Measurements from ENCODE around the gene FOXS1.

The FOXS1 gene

GRCh38 chr20:31840906-31841816 lies 4.2 kb downstream of the FOXS1 start:
- Histone ChIP-seq H2BK12ac (ENCODE audit: low read length) (no peak overlapping the region), H3K79me1 (ENCODE audit: low read length) (no peaks in the 10 kb centered on the region), H3K18ac (ENCODE audit: low read length) (no peak overlapping the region), H3K4me3 (ENCODE audit: low read depth, low read length) (no peak overlapping the region), H3K27me3 (ENCODE audit: insufficient read depth, low read length) (no peaks in the 10 kb centered on the region), H3K4me2 (ENCODE audit: low read length) (no peak overlapping the region), H2BK5ac (ENCODE audit: low read depth, low read length, poor library complexity) (no peak overlapping the region), H3K79me2 (ENCODE audit: control insufficient read depth, insufficient read depth, low read length, poor library complexity) (no peaks in the 10 kb centered on the region), H3K14ac (ENCODE audit: low read length) (no peak overlapping the region), H3K9me3 (ENCODE audit: insufficient read depth, low read depth, low read length) (no peaks in the 10 kb centered on the region), H2AFZ (ENCODE audit: insufficient read depth, low read length, poor library complexity) (no peak overlapping the region), H2AK5ac (ENCODE audit: low read length) (no peak overlapping the region), H4K91ac (ENCODE audit: low read depth, low read length) (peak overlapping the region; percentile 17), H4K8ac (ENCODE audit: low read depth, low read length) (no peak overlapping the region), H4K12ac (ENCODE audit: low read depth, low read length) (no peak overlapping the region), H2BK120ac (ENCODE audit: insufficient read depth, low read length, poor library complexity) (no peak overlapping the region), H3K9ac (ENCODE audit: low read length) (no peak overlapping the region), H3K23ac (ENCODE audit: low read length) (no peak overlapping the region), H3K36me3 (ENCODE audit: control insufficient read depth in 1 of 2, insufficient read depth in 2 of 2, low read length in 2 of 2) (no peaks in the 10 kb centered on the region), H3K4me1 (ENCODE audit: control insufficient read depth in 1 of 2, insufficient read depth in 2 of 2, low read length in 2 of 2) (peaks cover 26 to 43% of the 10 kb centered on the region in 2 experiments), H3K4ac (ENCODE audit: low read depth, low read length) (no peak overlapping the region), H3K27ac (ENCODE audit: low read depth, low read length) (no peak overlapping the region)
- no peak for DNase-seq
- WGBS (ENCODE audit: extremely low coverage, insufficient coverage, insufficient read length) = no CpG with 5 or more reads among the region's 15 CpGs

GRCh38 chr20:31839782-31840487 lies 5.5 kb downstream of the FOXS1 start:
- H3K23ac ChIP-seq (ENCODE audit: low read length) = no peak overlapping the region
- no peak overlapping the region for H3K4ac ChIP-seq (ENCODE audit: low read depth, low read length)
- H3K4me3 ChIP-seq (ENCODE audit: low read depth, low read length) = no peak overlapping the region
- no peak overlapping the region for H2AK5ac ChIP-seq (ENCODE audit: low read length)
- H4K91ac ChIP-seq (ENCODE audit: low read depth, low read length) = no peak overlapping the region
- H3K27ac ChIP-seq (ENCODE audit: low read depth, low read length) = no peak overlapping the region
- no peak overlapping the region for H3K18ac ChIP-seq (ENCODE audit: low read length)
- no peaks in the 10 kb centered on the region for H3K79me2 ChIP-seq (ENCODE audit: control insufficient read depth, insufficient read depth, low read length, poor library complexity)
- no peak overlapping the region for H3K9ac ChIP-seq (ENCODE audit: low read length)
- WGBS (ENCODE audit: extremely low coverage, insufficient coverage, insufficient read length) = no CpG with 5 or more reads among the region's 5 CpGs
- H4K12ac ChIP-seq (ENCODE audit: low read depth, low read length) = no peak overlapping the region
- no peaks in the 10 kb centered on the region for H3K27me3 ChIP-seq (ENCODE audit: insufficient read depth, low read length)
- peaks cover 32 to 46% of the 10 kb centered on the region in 2 experiments for H3K4me1 ChIP-seq (ENCODE audit: control insufficient read depth in 1 of 2, insufficient read depth in 2 of 2, low read length in 2 of 2)
- no peak for DNase-seq
- H3K79me1 ChIP-seq (ENCODE audit: low read length) = no peaks in the 10 kb centered on the region
- no peak overlapping the region for H3K4me2 ChIP-seq (ENCODE audit: low read length)
- no peaks in the 10 kb centered on the region for H3K9me3 ChIP-seq (ENCODE audit: insufficient read depth, low read depth, low read length)
- no peak overlapping the region for H2BK120ac ChIP-seq (ENCODE audit: insufficient read depth, low read length, poor library complexity)
- H2AFZ ChIP-seq (ENCODE audit: insufficient read depth, low read length, poor library complexity) = no peak overlapping the region
- no peaks in the 10 kb centered on the region for H3K36me3 ChIP-seq (ENCODE audit: control insufficient read depth in 1 of 2, insufficient read depth in 2 of 2, low read length in 2 of 2)
- H4K8ac ChIP-seq (ENCODE audit: low read depth, low read length) = no peak overlapping the region
- H2BK12ac ChIP-seq (ENCODE audit: low read length) = no peak overlapping the region
- no peak overlapping the region for H2BK5ac ChIP-seq (ENCODE audit: low read depth, low read length, poor library complexity)
- H3K14ac ChIP-seq (ENCODE audit: low read length) = no peak overlapping the region

- peaks cover 32 to 46% of the 10 kb centered on the region in 2 experiments for H3K4me1 ChIP-seq (ENCODE audit: control insufficient read depth in 1 of 2, insufficient read depth in 2 of 2, low read length in 2 of 2)
- DNase-seq = no peak
- no peak overlapping the region for H4K8ac ChIP-seq (ENCODE audit: low read depth, low read length)
- H2AK5ac ChIP-seq (ENCODE audit: low read length) = no peak overlapping the region
- no peak overlapping the region for H2BK12ac ChIP-seq (ENCODE audit: low read length)
- no peaks in the 10 kb centered on the region for H3K79me2 ChIP-seq (ENCODE audit: control insufficient read depth, insufficient read depth, low read length, poor library complexity)
- no peaks in the 10 kb centered on the region for H3K9me3 ChIP-seq (ENCODE audit: insufficient read depth, low read depth, low read length)
- no peak overlapping the region for H4K12ac ChIP-seq (ENCODE audit: low read depth, low read length)
- H3K4ac ChIP-seq (ENCODE audit: low read depth, low read length) = no peak overlapping the region
- WGBS (ENCODE audit: extremely low coverage, insufficient coverage, insufficient read length) = no CpG with 5 or more reads among the region's 9 CpGs
- no peaks in the 10 kb centered on the region for H3K79me1 ChIP-seq (ENCODE audit: low read length)
- no peak overlapping the region for H3K18ac ChIP-seq (ENCODE audit: low read length)
- H3K9ac ChIP-seq (ENCODE audit: low read length) = no peak overlapping the region
- no peak overlapping the region for H3K4me2 ChIP-seq (ENCODE audit: low read length)
- no peak overlapping the region for H2AFZ ChIP-seq (ENCODE audit: insufficient read depth, low read length, poor library complexity)
- H4K91ac ChIP-seq (ENCODE audit: low read depth, low read length) = no peak overlapping the region
- H2BK5ac ChIP-seq (ENCODE audit: low read depth, low read length, poor library complexity) = no peak overlapping the region
- no peak overlapping the region for H2BK120ac ChIP-seq (ENCODE audit: insufficient read depth, low read length, poor library complexity)
- H3K23ac ChIP-seq (ENCODE audit: low read length) = no peak overlapping the region
- H3K27me3 ChIP-seq (ENCODE audit: insufficient read depth, low read length) = no peaks in the 10 kb centered on the region
- no peak overlapping the region for H3K14ac ChIP-seq (ENCODE audit: low read length)
- H3K36me3 ChIP-seq (ENCODE audit: control insufficient read depth in 1 of 2, insufficient read depth in 2 of 2, low read length in 2 of 2) = no peaks in the 10 kb centered on the region
- H3K27ac ChIP-seq (ENCODE audit: low read depth, low read length) = no peak overlapping the region
- H3K4me3 ChIP-seq (ENCODE audit: low read depth, low read length) = no peak overlapping the region
Measured at GRCh38 chr20:31838646-31839292, 6.6 kb downstream of the FOXS1 start.

GRCh38 chr20:31837896-31838397 lies 7.5 kb downstream of the FOXS1 start:
- DNase-seq = no peak
- no peak overlapping the region for H3K4me2 ChIP-seq (ENCODE audit: low read length)
- no peak overlapping the region for H2AFZ ChIP-seq (ENCODE audit: insufficient read depth, low read length, poor library complexity)
- no peak overlapping the region for H3K14ac ChIP-seq (ENCODE audit: low read length)
- no peaks in the 10 kb centered on the region for H3K79me1 ChIP-seq (ENCODE audit: low read length)
- no peak overlapping the region for H4K12ac ChIP-seq (ENCODE audit: low read depth, low read length)
- H3K4me3 ChIP-seq (ENCODE audit: low read depth, low read length) = no peak overlapping the region
- H3K9me3 ChIP-seq (ENCODE audit: insufficient read depth, low read depth, low read length) = no peaks in the 10 kb centered on the region
- no peak overlapping the region for H3K18ac ChIP-seq (ENCODE audit: low read length)
- H3K27me3 ChIP-seq (ENCODE audit: insufficient read depth, low read length) = no peaks in the 10 kb centered on the region
- no peak overlapping the region for H4K91ac ChIP-seq (ENCODE audit: low read depth, low read length)
- H3K23ac ChIP-seq (ENCODE audit: low read length) = no peak overlapping the region
- H2BK120ac ChIP-seq (ENCODE audit: insufficient read depth, low read length, poor library complexity) = no peak overlapping the region
- no CpG with 5 or more reads among the region's 3 CpGs for WGBS (ENCODE audit: extremely low coverage, insufficient coverage, insufficient read length)
- H2BK12ac ChIP-seq (ENCODE audit: low read length) = no peak overlapping the region
- no peaks in the 10 kb centered on the region for H3K36me3 ChIP-seq (ENCODE audit: control insufficient read depth in 1 of 2, insufficient read depth in 2 of 2, low read length in 2 of 2)
- H3K4ac ChIP-seq (ENCODE audit: low read depth, low read length) = no peak overlapping the region
- H3K9ac ChIP-seq (ENCODE audit: low read length) = no peak overlapping the region
- H2AK5ac ChIP-seq (ENCODE audit: low read length) = no peak overlapping the region
- no peak overlapping the region for H2BK5ac ChIP-seq (ENCODE audit: low read depth, low read length, poor library complexity)
- peaks cover 26 to 41% of the 10 kb centered on the region in 2 experiments for H3K4me1 ChIP-seq (ENCODE audit: control insufficient read depth in 1 of 2, insufficient read depth in 2 of 2, low read length in 2 of 2)
- no peaks in the 10 kb centered on the region for H3K79me2 ChIP-seq (ENCODE audit: control insufficient read depth, insufficient read depth, low read length, poor library complexity)
- H4K8ac ChIP-seq (ENCODE audit: low read depth, low read length) = no peak overlapping the region
- H3K27ac ChIP-seq (ENCODE audit: low read depth, low read length) = no peak overlapping the region
